ENCODE measurements around the gene PIGQ. TPM values are rescaled to one million over a fixed set of nuclear protein-coding genes. Genes with fewer than 3 reads are reported as not detected.

PIGQ gene
- total and polyA plus RNA-seq, 3 donors from 2014 or later: 80.5 to 123 (median 95.4) TPM

DNA sequence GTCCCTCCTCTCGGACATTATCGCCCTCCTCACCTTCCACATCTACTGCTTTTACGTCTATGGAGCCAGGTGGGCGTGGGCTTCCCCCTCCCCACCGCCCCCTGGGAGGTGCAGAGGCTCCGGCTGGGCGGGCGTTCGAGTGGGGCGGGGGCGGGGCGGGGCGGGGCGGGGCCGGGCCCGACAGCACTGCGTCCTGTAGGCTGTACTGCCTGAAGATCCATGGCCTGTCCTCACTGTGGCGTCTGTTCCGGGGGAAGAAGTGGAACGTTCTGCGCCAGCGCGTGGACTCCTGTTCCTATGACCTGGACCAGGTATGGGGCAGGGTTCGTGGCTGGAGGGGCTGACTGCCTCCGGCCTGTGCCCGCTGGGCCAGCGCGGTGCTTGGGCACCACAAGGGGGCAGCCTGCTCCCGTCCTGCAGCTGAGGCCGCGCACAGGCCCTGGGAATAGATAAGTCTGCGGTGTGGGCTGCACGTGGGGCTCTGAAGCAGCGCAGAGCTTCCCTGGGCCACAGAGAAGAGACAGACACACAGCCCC lies 9.2 kb downstream of the PIGQ start:
- intact Hi-C loops (cut with DNase I; ENCODE audit: low total_unique reads): no loop called here
- Histone ChIP-seq H3K4me3 (no peak overlapping the region), H3K36me3 (ENCODE audit: low read depth, missing control alignments) (no peaks in the 10 kb centered on the region), H3K4me1 (peaks cover 4% of the 10 kb centered on the region), H3K9me3 (no peaks in the 10 kb centered on the region), H3K27me3 (no peaks in the 10 kb centered on the region), H3K27ac (no peak overlapping the region)
- TF ChIP-seq, protein P1, sequence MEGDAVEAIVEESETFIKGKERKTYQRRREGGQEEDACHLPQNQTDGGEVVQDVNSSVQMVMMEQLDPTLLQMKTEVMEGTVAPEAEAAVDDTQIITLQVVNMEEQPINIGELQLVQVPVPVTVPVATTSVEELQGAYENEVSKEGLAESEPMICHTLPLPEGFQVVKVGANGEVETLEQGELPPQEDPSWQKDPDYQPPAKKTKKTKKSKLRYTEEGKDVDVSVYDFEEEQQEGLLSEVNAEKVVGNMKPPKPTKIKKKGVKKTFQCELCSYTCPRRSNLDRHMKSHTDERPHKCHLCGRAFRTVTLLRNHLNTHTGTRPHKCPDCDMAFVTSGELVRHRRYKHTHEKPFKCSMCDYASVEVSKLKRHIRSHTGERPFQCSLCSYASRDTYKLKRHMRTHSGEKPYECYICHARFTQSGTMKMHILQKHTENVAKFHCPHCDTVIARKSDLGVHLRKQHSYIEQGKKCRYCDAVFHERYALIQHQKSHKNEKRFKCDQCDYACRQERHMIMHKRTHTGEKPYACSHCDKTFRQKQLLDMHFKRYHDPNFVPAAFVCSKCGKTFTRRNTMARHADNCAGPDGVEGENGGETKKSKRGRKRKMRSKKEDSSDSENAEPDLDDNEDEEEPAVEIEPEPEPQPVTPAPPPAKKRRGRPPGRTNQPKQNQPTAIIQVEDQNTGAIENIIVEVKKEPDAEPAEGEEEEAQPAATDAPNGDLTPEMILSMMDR (IDR thresholded peaks at IDR 0.05): peak; percentile 56 to 62 (median 58)
- TF ChIP-seq POLR2A (IDR thresholded peaks at IDR 0.05): no peak
- WGBS, 2 donors: 56 to 89% methylated on average over 3 to 34 of the region's 34 CpGs
- peak; percentile 73 for DNase-seq

- WGBS, 2 donors: 91 to 93% methylated on average over 7 to 27 of the region's 27 CpGs
- no peaks in the 10 kb centered on the region for H3K36me3 ChIP-seq (ENCODE audit: low read depth, missing control alignments)
Measured at GRCh38 chr16:580141-580945, 10.6 kb downstream of the PIGQ start.

GRCh38 chr16:580946-581498 lies 11.3 kb downstream of the PIGQ start:
- Histone ChIP-seq H3K4me3 (no peak overlapping the region), H3K4me1 (peaks cover 4% of the 10 kb centered on the region), H3K9me3 (no peaks in the 10 kb centered on the region), H3K27ac (no peak overlapping the region), H3K36me3 (ENCODE audit: low read depth, missing control alignments) (no peaks in the 10 kb centered on the region), H3K27me3 (no peaks in the 10 kb centered on the region)
- WGBS, 2 donors: 95% methylated on average over 15 to 19 of the region's 19 CpGs
- TF ChIP-seq POLR2A (IDR thresholded peaks at IDR 0.05): no peak
- TF ChIP-seq, protein P1 (IDR thresholded peaks at IDR 0.05): no peak
- intact Hi-C loops (cut with DNase I; ENCODE audit: low total_unique reads): loop anchor here (10.0 kb wide), 2 partner anchors 54 to 84 kb away; partner anchors contain the start of genes METTL26, RHOT2 and WFIKKN1
- DNase-seq: no peak

More at GRCh38 chr16:580141-580945, 10.6 kb downstream of the PIGQ start:
- peaks cover 4% of the 10 kb centered on the region for H3K4me1 ChIP-seq
- H3K9me3 ChIP-seq: no peaks in the 10 kb centered on the region
- no peak for TF ChIP-seq POLR2A (IDR thresholded peaks at IDR 0.05)
- TF ChIP-seq, protein P1 (IDR thresholded peaks at IDR 0.05): no peak
- intact Hi-C loops (cut with DNase I; ENCODE audit: low total_unique reads): loop anchor here (10.0 kb wide), 2 partner anchors 54 to 84 kb away; partner anchors contain the start of genes METTL26, RHOT2 and WFIKKN1
- no peak overlapping the region for H3K27ac ChIP-seq
- H3K4me3 ChIP-seq: no peak overlapping the region
- H3K27me3 ChIP-seq: no peaks in the 10 kb centered on the region
- no peak for DNase-seq

DNA sequence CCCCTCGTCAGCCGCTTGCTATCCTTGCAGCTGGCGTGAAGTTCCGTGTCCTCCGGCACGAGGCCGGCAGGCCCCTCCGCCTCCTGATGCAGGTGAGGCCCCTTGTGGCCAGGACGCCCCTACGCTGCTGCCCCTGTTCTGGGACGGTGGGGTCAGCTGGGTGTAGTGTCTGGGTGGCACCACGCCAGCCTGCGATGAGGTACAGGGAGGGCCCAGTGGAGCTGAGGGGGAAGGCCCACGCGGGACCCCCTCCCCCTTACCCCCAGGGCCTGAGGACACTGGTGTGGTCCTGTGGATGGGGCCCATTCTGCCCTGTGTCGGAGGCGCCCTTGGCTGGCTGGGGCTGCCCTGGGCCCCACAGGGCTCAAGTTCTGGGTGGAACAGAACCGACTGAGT lies 12.4 kb downstream of the PIGQ start:
- Histone ChIP-seq H3K27ac (no peak overlapping the region), H3K36me3 (ENCODE audit: low read depth, missing control alignments) (no peaks in the 10 kb centered on the region), H3K9me3 (no peaks in the 10 kb centered on the region), H3K4me3 (no peak overlapping the region), H3K4me1 (peaks cover 4% of the 10 kb centered on the region), H3K27me3 (no peaks in the 10 kb centered on the region)
- WGBS, 2 donors: 85% methylated on average over 8 to 18 of the region's 18 CpGs
- TF ChIP-seq POLR2A (IDR thresholded peaks at IDR 0.05): no peak
- TF ChIP-seq, protein P1 (IDR thresholded peaks at IDR 0.05): no peak
- DNase-seq: no peak
- intact Hi-C loops (cut with DNase I; ENCODE audit: low total_unique reads): loop anchor here (10.0 kb wide), 2 partner anchors 53 to 83 kb away; partner anchors contain the start of genes METTL26, RHOT2 and WFIKKN1

All from testis (tissue), 3 donors.